Caki2 (cell line): ENCODE data around the gene ELFN2. TPM values are rescaled to one million over a fixed set of nuclear protein-coding genes. Genes with fewer than 3 reads are reported as not detected.

Experiments used
- DNase-seq: peaks from one replicate; pipeline ENCODE4 v3.0.0-alpha.2; 2015; ENCODE audit warnings: low read depth
- in situ Hi-C: cut with HindIII; loops from 2 replicates; pipeline ENCODE4 v1.10.0; 2016; ENCODE audit warnings: low sequenced_read_pairs, low pct_unique_long_range_greater_than_20kb, mixed read lengths
- total RNA-seq: library from RNA; depleted of rRNA; stranded (reverse); fragments of >200 nt; shearing (Covaris generic); gene quantifications from 2 replicates; pipeline ENCODE4 v1.2.3, GENCODE V29; 2014; ENCODE audit warnings: low replicate concordance

The ELFN2 gene
- total RNA-seq, 1 experiment from 2014 or later, result 10.2 TPM

DNA sequence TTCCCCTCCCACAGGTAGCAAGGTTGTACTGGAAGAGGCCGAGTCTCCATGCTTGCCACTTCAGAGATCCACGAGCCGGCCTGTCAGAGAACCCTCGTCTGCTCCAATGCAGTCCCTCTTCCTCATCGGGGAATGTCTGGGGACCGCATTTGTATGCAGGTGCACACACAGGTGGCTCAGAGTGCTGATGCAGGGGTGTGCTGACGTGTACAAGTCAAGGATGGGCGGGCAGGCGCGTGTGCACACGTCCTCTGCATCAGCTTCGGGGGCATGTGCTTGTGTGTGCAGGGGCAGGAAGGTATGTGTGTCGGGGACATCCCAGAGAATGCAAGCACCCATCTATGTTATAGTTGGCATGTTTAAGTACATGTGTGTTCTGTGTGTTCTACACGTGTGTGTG, 49.4 kb downstream of the ELFN2 start:
- DNase-seq, result no peak
- in situ Hi-C loops, result no loop called here

DNA sequence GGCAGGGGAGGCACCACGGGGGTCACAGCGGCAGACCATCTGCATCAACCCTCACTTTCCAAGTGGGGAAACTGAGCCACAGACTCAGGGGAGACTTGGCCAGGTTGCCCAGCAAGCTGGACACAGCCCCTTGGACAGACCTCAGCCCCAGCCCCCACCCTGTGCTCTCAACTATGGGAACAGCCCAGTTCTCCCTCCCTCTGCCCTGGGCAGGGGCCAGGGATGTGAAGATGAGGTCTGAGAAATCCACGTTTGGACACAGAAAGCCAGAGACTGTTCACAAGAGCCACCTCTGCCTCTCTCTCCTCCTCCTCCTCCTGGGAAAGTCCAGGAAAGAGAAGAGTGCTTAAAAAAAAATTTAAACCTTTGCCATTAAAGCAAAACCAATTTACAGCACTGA, 50.1 kb downstream of the ELFN2 start:
- no peak for DNase-seq
- in situ Hi-C loops, result no loop called here

DNA sequence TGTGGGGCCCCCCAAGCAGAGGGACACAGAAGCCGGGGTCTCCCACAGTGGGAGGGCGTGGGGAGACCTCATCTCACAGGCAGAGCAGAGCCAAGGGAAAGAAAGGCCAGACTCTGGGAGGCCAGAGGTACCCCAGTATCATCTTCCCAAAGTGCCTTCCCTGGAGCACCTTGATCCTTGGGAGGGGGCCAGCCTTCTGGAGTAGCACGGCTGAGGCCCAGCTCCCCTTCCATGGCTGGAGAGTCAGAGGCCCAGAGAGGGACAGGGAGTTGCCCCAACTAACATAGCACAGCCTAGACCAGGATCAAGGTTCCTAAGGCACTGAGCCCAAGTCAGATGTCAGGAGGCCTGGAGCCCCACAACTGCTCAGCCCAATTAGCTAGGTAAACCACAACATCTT, 50.6 kb downstream of the ELFN2 start:
- DNase-seq, result no peak
- in situ Hi-C loops, result no loop called here

DNA sequence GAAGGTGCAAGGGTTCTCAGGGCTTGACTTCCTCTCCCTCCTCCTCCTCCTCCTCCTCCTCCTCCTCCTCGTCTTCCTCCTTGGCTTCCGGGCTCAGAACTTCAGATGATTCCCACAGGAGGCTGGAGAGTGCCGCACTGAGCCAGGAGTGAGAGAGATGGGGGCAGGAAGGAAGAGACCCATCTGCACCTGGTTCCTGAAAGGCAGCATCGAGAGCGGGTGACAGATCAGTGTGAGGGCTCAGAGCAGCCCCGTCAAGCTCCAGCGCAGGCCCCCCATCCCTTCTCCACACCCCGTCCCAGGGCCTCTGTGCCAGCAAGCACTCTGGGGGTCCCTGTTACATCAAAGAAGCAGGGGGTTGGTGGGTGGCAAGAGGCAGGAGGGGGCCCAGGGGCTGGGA, 51.5 kb downstream of the ELFN2 start:
- no peak for DNase-seq
- in situ Hi-C loops, result no loop called here

DNA sequence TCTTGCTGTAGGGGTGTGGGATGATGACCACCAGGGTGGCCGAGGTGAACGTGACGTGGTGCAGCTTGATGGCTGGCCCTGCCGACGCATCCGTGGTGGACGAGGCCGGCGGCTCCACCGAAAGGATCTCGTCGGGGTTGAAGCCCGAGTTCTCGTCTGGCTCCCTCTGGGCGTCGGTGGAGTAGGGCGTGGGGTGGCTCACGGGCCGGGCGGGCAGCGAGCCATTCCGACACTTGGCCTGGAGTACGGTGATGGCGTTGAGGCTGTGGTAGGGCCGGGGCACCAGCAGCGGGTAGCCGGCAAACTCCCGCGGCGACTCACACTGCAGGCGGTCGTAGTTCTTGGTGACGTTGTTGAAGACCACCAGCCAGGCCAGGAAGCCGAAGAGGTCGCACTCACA, 52.7 kb downstream of the ELFN2 start:
- in situ Hi-C loops, result no loop called here
- DNase-seq, result no peak

DNA sequence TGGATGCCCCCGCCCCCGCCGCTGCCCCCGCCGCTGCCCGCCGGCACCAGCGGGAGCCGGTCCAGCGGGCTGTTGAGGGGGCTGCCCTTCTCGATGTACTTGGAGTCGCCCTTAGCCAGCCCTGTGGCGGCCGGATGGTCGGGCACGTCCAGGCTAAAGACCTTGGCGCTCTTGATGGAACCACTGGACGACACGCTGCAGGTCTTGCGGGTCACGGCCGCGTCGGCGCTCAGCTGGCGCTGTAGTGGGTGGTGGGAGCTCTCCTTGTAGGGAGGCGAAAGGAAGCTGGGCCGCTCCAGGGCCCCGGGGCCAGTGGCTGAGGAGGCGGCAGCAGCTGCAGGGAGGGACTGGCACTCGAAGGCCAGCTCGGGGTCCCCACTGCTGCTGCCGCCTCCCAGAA, 53.8 kb downstream of the ELFN2 start:
- in situ Hi-C loops, result no loop called here
- no peak for DNase-seq

DNA sequence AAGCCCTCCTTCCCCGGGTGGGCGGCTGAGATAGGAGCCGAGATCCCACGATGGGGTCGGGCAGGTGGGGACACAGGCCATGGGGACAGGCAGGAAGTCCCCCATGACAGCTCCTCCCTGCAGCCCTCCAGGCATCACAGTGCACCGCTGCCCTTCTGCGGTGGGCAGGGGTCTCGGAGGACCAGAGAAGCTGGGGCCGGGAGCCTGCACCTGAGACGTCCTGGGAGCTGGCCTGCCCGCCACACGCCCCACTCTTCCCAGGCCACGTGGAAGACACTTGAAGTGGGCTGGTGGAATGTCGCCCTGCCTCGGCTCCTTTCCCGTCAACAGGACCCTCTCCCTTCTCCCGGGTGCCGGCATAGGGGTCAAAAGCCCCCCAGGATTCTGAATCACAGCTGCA, 55.4 kb downstream of the ELFN2 start:
- no peak for DNase-seq
- in situ Hi-C loops, result no loop called here

DNA sequence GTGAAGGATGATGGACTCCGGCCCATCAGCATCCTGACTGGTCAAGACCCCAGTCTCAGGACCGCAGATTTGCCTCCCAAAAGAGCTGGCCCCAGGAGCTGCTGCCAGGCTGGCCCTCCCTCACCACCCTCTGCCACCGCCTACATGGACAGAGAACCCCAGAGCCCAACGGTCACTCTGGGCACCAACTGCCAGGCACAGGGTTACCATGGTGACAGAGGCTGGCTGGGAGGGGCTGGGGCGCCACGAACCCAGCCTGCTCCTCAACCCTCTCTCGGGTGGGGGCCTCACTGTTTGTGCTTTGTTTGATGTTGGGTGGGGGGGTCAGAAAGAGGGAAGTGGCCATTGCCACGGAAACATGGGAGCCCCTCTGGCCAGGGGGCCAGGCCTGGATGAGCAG, 55.8 kb downstream of the ELFN2 start:
- no peak for DNase-seq
- in situ Hi-C loops, result no loop called here

DNA sequence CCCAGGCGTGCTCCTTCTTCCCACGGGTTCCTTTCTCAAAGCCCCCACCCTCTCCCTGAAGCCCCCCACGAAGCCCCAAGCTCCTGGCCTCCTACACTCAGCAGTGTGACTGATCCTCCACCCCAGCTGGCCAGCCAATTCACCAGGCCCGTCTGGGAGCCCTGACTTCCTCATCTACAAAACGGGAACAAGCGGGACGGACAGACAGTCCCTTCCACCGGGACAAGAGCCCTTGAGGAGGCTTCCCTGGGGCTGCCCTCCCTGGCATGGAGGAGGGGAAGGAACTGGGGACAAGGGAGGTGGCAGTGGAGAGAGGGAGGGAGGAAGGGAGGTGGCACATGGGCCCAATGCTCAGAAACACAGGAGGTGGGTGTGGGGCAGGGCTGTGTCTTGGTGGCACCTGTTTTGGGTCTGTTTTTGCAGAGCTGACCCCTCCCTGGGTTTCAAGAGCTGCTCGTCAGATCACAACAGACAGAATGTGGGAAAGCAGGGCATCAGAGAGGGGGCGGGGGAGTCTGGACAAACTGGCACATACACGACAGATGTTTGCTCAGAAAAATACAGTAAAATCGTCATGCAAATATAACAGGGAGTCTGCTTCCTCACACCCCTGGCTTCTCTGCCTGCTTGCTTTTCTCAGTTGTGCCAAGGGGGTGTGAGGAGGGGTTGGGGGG, 56.8 kb downstream of the ELFN2 start:
- no peak for DNase-seq
- in situ Hi-C loops, result no loop called here

DNA sequence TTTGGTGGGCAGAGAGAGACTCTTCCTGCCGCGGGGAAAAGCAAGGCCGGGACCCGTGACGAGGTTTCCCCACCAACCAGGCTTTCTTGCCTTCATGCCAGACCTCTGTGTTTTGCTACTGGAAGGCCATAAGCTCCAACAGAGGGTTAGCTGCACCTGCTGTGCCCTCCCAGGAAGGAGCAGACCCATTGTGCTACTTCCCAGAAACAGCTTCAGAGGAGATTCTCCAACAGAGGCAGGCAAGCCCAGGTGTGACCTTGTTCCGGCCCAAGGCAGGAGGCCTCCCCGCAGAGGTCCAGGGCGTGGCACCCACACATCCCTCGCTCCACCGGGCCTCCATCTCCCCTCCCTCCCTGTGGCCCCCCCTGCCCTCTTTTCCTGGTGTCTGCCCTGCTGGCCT, 57.8 kb downstream of the ELFN2 start:
- no peak for DNase-seq
- in situ Hi-C loops, result no loop called here

DNA sequence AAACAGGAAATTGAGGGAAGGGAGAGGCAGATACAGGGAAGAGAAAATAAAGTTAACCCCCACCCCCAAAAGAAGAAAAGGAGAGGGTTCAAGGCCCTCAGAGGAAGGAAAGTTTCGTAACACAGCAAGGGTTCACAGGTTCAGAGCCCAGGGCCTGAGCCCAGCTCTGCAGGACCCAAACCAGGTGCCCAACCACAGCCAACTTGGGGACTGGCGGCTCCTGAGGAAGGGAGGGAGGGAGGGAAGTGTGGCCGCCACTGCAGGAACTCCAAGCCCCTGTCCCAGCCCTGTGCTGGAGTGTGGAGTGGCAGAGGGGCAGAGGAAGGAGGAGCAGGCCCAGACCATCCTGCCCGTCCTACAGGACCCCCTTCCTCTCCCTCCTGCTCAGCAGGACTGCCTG, 59.2 kb downstream of the ELFN2 start:
- in situ Hi-C loops, result no loop called here
- DNase-seq, result no peak

DNA sequence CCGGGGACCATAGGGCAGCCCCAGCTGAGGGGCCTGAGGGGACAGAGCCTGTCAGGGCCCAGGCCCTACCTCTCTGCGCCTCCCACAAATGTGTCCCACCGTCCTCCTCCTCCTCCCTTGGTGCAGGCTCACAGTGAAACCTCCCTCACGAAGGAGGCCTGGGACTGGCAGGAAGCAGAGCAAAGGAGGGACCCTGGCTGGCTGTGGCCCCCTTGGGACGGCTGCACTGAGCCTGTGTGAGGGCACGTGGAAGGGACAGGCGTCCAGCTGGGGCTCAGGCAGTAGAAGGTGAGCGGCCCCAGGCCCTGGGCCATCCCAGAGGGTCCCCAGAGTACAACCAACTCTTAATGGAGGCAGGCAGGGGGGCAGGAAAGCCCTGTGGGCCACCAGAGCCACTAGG, 60.7 kb downstream of the ELFN2 start:
- in situ Hi-C loops, result no loop called here
- DNase-seq, result no peak

DNA sequence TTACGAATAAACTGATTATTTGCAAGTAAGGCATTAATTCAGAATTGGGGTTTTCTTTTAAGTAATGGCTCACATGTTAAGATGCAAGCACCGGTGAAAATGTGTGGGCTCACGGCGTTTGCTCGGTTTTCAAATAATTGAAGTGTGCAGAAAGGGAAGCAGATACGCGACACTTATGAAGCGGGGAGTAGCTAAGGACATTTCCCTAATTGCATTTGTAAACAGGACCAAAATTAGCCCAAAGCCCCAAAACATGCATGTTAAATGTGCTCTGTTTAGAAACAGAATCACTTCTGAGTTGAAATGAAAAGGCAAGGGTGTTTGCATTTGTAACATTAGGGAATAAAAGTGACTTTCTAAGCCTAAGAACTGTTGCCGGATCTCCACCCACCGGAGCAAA, 61.3 kb downstream of the ELFN2 start:
- DNase-seq, result no peak
- in situ Hi-C loops, result no loop called here

DNA sequence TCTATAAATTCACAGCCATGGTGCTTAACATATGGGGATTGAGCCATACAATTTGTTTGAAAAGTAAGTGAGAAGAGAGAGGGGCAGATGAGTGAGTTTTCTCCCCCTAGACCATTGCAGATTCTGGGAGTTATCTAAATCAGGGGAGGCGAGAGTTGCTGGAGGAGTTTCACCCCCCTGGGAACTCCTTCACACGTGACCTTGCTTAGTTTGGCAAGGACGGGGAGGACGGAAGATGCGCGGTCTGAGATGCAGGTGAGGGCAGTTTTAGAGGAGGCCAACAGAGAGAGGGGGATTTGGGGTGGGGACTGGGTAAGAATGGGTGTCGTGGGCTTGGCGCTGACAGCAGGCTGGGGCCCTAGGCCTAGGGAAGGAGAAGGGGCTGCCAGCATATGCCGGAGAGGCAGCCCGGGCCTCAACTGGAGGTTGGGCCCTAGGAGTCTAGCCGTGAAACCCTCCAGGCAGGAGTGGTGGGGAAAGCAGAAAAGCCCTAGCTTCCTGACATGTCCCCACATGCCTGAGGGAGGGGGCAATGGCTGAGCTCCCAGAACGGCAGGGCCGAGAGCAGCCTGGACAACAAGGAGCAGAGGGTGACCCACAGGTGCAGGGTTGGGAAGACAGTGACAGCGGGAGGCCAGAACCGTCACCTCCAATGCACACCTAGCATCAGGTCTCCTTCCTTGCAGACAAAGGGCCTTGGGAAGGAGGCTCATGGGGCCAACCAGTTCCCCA, 63.9 kb downstream of the ELFN2 start:
- in situ Hi-C loops, result no loop called here
- DNase-seq, result no peak

DNA sequence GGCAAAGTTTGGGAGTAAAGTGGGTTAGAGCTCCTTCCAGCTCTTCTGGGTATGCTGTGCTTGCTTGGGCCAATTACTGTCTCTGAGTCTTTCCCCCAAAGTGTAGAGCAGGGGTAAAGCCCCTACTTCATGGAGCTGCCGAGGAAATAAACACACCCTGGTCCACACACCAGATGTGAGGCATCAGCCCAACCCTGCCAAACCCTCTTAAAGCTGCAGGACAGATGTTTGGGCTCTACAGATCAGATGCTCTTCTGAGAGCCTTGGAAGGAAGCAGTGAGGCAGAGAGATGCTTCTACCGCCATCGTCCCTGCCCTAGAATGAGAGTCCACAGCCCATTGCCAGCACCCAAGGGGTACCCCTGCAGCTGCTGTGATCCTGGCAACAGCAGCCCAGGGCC, 64.7 kb downstream of the ELFN2 start:
- DNase-seq, result no peak
- in situ Hi-C loops, result no loop called here

DNA sequence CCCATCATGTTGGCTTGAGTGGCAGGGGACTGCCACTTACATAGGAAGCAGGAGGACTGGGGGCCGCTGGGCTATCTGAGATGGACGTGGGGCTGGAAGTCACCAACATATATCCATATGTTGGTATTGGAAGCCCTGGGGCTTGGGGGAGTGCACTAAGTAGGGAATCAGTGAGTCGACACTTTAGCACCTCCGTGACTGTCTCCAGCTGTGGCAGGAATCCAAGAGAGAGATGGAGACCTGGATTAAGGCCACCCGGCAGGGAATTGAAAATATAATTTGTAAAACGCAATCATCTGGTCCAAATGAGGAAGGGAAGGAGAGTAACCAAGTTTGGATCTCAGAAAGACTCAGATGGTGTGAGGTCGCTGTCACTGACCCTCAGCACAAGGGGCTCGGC, 68.4 kb downstream of the ELFN2 start:
- in situ Hi-C loops, result no loop called here
- DNase-seq, result no peak

DNA sequence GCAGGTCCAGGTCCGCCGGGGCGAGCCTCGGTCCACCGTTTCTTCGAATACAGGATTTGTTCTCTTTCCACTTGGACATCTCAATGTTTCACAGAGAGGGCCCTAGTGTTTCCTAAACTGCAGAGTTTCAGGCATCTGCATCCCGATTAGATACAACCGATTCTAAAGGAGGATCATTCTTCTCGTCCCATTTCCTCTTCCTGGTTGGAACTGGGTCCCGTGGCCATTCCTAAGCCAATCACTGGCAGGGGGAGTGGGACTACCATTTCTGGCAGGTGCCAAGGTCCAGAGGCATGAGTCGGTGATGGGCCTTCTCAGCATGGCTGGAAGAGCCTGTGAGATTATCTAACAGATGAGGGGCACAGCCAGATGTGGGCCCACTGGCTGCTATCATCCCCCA, 68.9 kb downstream of the ELFN2 start:
- in situ Hi-C loops, result no loop called here
- no peak for DNase-seq

DNA sequence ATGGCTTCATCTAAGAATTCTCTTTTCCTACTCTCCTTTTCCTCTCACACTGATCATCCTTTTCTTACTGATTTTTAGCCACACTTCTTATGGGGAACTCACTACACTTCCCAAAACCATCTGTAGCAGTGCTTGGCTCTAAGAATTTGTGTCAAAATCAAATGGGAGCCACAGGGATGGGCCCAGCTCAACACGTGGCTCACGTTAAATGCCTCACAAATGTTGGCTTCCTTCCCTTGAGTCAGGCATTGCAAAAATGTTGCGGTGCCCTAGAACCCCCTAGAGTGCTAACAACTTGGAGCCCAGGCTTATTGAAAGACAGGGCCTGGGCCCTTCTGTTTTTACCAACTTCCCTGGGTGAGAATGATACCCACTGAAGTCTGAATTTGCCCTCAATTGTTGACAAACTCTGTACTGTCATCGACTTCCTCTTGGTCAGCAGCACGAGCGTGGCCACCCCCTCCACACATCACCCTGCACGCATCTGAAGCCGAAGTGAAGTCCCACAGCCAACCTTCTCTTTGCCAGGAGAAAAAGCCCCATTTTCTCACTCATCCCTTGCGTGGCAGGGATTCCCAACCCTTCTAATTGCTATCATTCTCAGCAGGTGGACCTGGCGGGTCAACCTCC, 69.7 kb downstream of the ELFN2 start:
- no peak for DNase-seq
- in situ Hi-C loops, result no loop called here

DNA sequence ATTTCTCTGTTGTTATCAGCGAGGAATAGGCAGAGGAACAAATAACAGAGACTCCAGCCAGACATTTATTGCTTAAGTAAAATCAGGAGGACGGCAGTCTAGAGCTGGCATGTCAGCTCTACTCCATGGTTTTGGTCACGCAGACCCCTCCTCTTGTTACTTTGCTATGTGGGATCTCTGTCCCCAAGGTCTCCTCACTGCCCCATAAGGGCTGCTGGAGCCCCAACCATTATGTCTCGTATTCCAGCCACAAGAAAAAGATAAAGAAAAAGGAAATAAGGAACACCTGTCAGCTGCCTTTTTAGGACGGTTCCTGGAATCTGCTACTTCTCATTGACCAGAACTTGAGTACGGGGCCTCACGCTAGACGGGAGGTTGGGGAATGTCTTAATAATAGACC, 70.4 kb downstream of the ELFN2 start:
- no peak for DNase-seq
- in situ Hi-C loops, result no loop called here

DNA sequence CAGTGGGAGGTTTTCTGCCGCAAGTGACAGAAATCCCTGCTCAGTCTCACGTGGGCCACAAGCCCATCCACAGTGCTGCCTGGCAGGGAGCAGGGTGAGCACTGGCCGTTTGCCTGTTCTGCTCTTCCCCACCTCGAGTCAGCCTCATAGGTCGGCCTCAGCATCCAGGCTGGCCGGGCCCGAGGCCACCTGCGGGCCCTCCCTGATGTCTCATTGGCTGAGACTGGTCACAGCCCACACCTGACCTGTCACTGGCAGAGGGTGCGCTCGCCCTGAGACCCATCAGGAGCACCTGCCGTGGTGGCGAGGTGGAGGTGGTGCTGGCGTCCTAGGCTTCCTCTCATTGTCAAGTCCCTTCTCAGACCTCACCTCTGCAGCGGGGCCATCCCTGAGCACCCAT, 72.1 kb downstream of the ELFN2 start:
- no peak for DNase-seq
- in situ Hi-C loops, result no loop called here
